ENCODE measurements around the gene TRPV6. TPM values are rescaled to one million over a fixed set of nuclear protein-coding genes. Genes with fewer than 3 reads are reported as not detected.

TRPV6 gene
- total and polyA plus RNA-seq, 4 experiments from 2014 or later: 0.09 TPM; not detected in 3

- peaks cover 0 to 2% (median 0%) of the 10 kb centered on the region in 8 donors for H3K9me3 Mint-ChIP-seq
- no peak overlapping the region for H3K4me3 Mint-ChIP-seq
- intact Hi-C loops (cut with micrococcal nuclease): no loop called here
- no peak overlapping the region for H3K27ac Mint-ChIP-seq
- no peaks in the 10 kb centered on the region for H3K27me3 ChIP-seq (ENCODE audit: insufficient read depth, low read length)
- no peaks in the 10 kb centered on the region for H3K36me3 Mint-ChIP-seq
- no peaks in the 10 kb centered on the region for H3K4me1 Mint-ChIP-seq
- no peak overlapping the region for H3K27ac ChIP-seq (ENCODE audit: low read depth, low read length)
- H3K27me3 Mint-ChIP-seq: peaks cover 9 to 14% of the 10 kb centered on the region in 2 donors
- POLR2A ChIA-PET (ENCODE audit: partially characterized antibody): no interaction called here
- CTCF ChIA-PET (ENCODE audit: partially characterized antibody): no interaction called here
- DNase-seq: no peak
- no peaks in the 10 kb centered on the region for H3K9me3 ChIP-seq (ENCODE audit: control insufficient read depth in 1 of 2, low read length in 2 of 2)
- H3K4me3 ChIP-seq (ENCODE audit: low read length in 2 of 2): no peak overlapping the region
- H3K4me1 ChIP-seq (ENCODE audit: insufficient read depth, low read length): no peaks in the 10 kb centered on the region
- no peaks in the 10 kb centered on the region for H3K36me3 ChIP-seq (ENCODE audit: insufficient read depth, low read length)
Measured at GRCh38 chr7:142897691-142898090, 12.1 kb upstream of the TRPV6 start.

GRCh38 chr7:142896741-142897379 lies 11.3 kb upstream of the TRPV6 start:
- Histone ChIP-seq H3K27me3 (ENCODE audit: insufficient read depth, low read length) (no peaks in the 10 kb centered on the region), H3K4me3 (ENCODE audit: low read length in 2 of 2) (no peak overlapping the region), H3K27ac (ENCODE audit: low read depth, low read length) (no peak overlapping the region), H3K4me1 (ENCODE audit: insufficient read depth, low read length) (no peaks in the 10 kb centered on the region), H3K9me3 (ENCODE audit: control insufficient read depth in 1 of 2, low read length in 2 of 2) (no peaks in the 10 kb centered on the region), H3K36me3 (ENCODE audit: insufficient read depth, low read length) (no peaks in the 10 kb centered on the region)
- ChIA-PET POLR2A (ENCODE audit: partially characterized antibody) (no interaction called here), CTCF (ENCODE audit: partially characterized antibody) (no interaction called here)
- peaks cover 0 to 2% (median 0%) of the 10 kb centered on the region in 8 donors for H3K9me3 Mint-ChIP-seq
- H3K27me3 Mint-ChIP-seq: peaks cover 9 to 14% of the 10 kb centered on the region in 2 donors
- H3K4me1 Mint-ChIP-seq: no peaks in the 10 kb centered on the region
- no peak overlapping the region for H3K4me3 Mint-ChIP-seq
- intact Hi-C loops (cut with micrococcal nuclease): no loop called here
- H3K27ac Mint-ChIP-seq: no peak overlapping the region
- no peaks in the 10 kb centered on the region for H3K36me3 Mint-ChIP-seq
- no peak for DNase-seq

- H3K9me3 ChIP-seq (ENCODE audit: control insufficient read depth in 1 of 2, low read length in 2 of 2): no peaks in the 10 kb centered on the region
- Mint-ChIP-seq H3K4me3 (no peak overlapping the region), H3K9me3 (peaks cover 0 to 2% (median 0%) of the 10 kb centered on the region in 8 donors), H3K27ac (no peak overlapping the region), H3K27me3 (peaks cover 6 to 14% of the 10 kb centered on the region in 2 donors), H3K4me1 (no peaks in the 10 kb centered on the region), H3K36me3 (no peaks in the 10 kb centered on the region)
- POLR2A ChIA-PET (ENCODE audit: partially characterized antibody): no interaction called here
- no peak overlapping the region for H3K27ac ChIP-seq (ENCODE audit: low read depth, low read length)
- no peaks in the 10 kb centered on the region for H3K4me1 ChIP-seq (ENCODE audit: insufficient read depth, low read length)
- H3K36me3 ChIP-seq (ENCODE audit: insufficient read depth, low read length): no peaks in the 10 kb centered on the region
- no peak for DNase-seq
- intact Hi-C loops (cut with micrococcal nuclease): no loop called here
- no peaks in the 10 kb centered on the region for H3K27me3 ChIP-seq (ENCODE audit: insufficient read depth, low read length)
- CTCF ChIA-PET (ENCODE audit: partially characterized antibody): no interaction called here
- H3K4me3 ChIP-seq (ENCODE audit: low read length in 2 of 2): no peak overlapping the region
Measured at GRCh38 chr7:142896151-142896550, 10.6 kb upstream of the TRPV6 start.

- no peaks in the 10 kb centered on the region for H3K36me3 Mint-ChIP-seq
- ChIA-PET CTCF (ENCODE audit: partially characterized antibody) (interaction anchor here (1.1 kb wide), 1 partner anchor 13 kb away, joined by 4 read pairs; no protein-coding TSS in a partner anchor), POLR2A (ENCODE audit: partially characterized antibody) (no interaction called here)
Measured at GRCh38 chr7:142894985-142895593, 9.5 kb upstream of the TRPV6 start.

GRCh38 chr7:142894112-142894984 lies 8.8 kb upstream of the TRPV6 start:
- Histone ChIP-seq H3K9me3 (ENCODE audit: control insufficient read depth in 1 of 2, low read length in 2 of 2) (no peaks in the 10 kb centered on the region), H3K27me3 (ENCODE audit: insufficient read depth, low read length) (no peaks in the 10 kb centered on the region), H3K27ac (ENCODE audit: low read depth, low read length) (no peak overlapping the region), H3K36me3 (ENCODE audit: insufficient read depth, low read length) (no peaks in the 10 kb centered on the region), H3K4me1 (ENCODE audit: insufficient read depth, low read length) (no peaks in the 10 kb centered on the region), H3K4me3 (ENCODE audit: low read length in 2 of 2) (no peak overlapping the region)
- Mint-ChIP-seq H3K4me3 (no peak overlapping the region), H3K27me3 (peaks cover 7 to 15% of the 10 kb centered on the region in 2 donors), H3K4me1 (peaks cover 0 to 1% (median 0%) of the 10 kb centered on the region in 4 donors), H3K36me3 (no peaks in the 10 kb centered on the region), H3K9me3 (peaks cover 0 to 2% (median 0%) of the 10 kb centered on the region in 8 donors), H3K27ac (peak overlapping the region in 1 of 7 donors; percentile 20)
- no peak for DNase-seq
- ChIA-PET POLR2A (ENCODE audit: partially characterized antibody) (no interaction called here), CTCF (ENCODE audit: partially characterized antibody) (interaction anchor here (0.6 to 1.1 kb wide), 3 partner anchors 13 to 523 kb away, joined by 3 to 4 read pairs (median 3); no protein-coding TSS in a partner anchor)
- intact Hi-C loops (cut with micrococcal nuclease): no loop called here

More at GRCh38 chr7:142894985-142895593, 9.5 kb upstream of the TRPV6 start:
- Mint-ChIP-seq H3K9me3 (peaks cover 0 to 2% (median 0%) of the 10 kb centered on the region in 8 donors), H3K4me1 (peaks cover 0 to 1% (median 0%) of the 10 kb centered on the region in 4 donors), H3K27me3 (peaks cover 6 to 17% of the 10 kb centered on the region in 2 donors), H3K4me3 (no peak overlapping the region), H3K27ac (no peak overlapping the region)
- intact Hi-C loops (cut with micrococcal nuclease): no loop called here
- no peak overlapping the region for H3K27ac ChIP-seq (ENCODE audit: low read depth, low read length)
- H3K36me3 ChIP-seq (ENCODE audit: insufficient read depth, low read length): no peaks in the 10 kb centered on the region
- DNase-seq: no peak
- H3K4me3 ChIP-seq (ENCODE audit: low read length in 2 of 2): no peak overlapping the region
- H3K27me3 ChIP-seq (ENCODE audit: insufficient read depth, low read length): no peaks in the 10 kb centered on the region
- no peaks in the 10 kb centered on the region for H3K4me1 ChIP-seq (ENCODE audit: insufficient read depth, low read length)
- H3K9me3 ChIP-seq (ENCODE audit: control insufficient read depth in 1 of 2, low read length in 2 of 2): no peaks in the 10 kb centered on the region

GRCh38 chr7:142892951-142893350 lies 7.4 kb upstream of the TRPV6 start:
- H3K27me3 Mint-ChIP-seq: peaks cover 6 to 15% of the 10 kb centered on the region in 2 donors
- CTCF ChIA-PET (ENCODE audit: partially characterized antibody): no interaction called here
- H3K9me3 ChIP-seq (ENCODE audit: control insufficient read depth in 1 of 2, low read length in 2 of 2): no peaks in the 10 kb centered on the region
- intact Hi-C loops (cut with micrococcal nuclease): no loop called here
- no peaks in the 10 kb centered on the region for H3K36me3 Mint-ChIP-seq
- no peak overlapping the region for H3K27ac ChIP-seq (ENCODE audit: low read depth, low read length)
- no peaks in the 10 kb centered on the region for H3K4me1 ChIP-seq (ENCODE audit: insufficient read depth, low read length)
- peaks cover 0 to 2% (median 0%) of the 10 kb centered on the region in 8 donors for H3K9me3 Mint-ChIP-seq
- H3K4me3 ChIP-seq (ENCODE audit: low read length in 2 of 2): no peak overlapping the region
- H3K4me3 Mint-ChIP-seq: no peak overlapping the region
- POLR2A ChIA-PET (ENCODE audit: partially characterized antibody): no interaction called here
- H3K27ac Mint-ChIP-seq: no peak overlapping the region
- peaks cover 0 to 1% (median 0%) of the 10 kb centered on the region in 4 donors for H3K4me1 Mint-ChIP-seq
- H3K27me3 ChIP-seq (ENCODE audit: insufficient read depth, low read length): no peaks in the 10 kb centered on the region
- DNase-seq: no peak
- no peaks in the 10 kb centered on the region for H3K36me3 ChIP-seq (ENCODE audit: insufficient read depth, low read length)

GRCh38 chr7:142891490-142892082 lies 6.0 kb upstream of the TRPV6 start:
- Histone ChIP-seq H3K9me3 (ENCODE audit: control insufficient read depth in 1 of 2, low read length in 2 of 2) (no peaks in the 10 kb centered on the region), H3K36me3 (ENCODE audit: insufficient read depth, low read length) (no peaks in the 10 kb centered on the region), H3K27ac (ENCODE audit: low read depth, low read length) (no peak overlapping the region), H3K27me3 (ENCODE audit: insufficient read depth, low read length) (no peaks in the 10 kb centered on the region), H3K4me1 (ENCODE audit: insufficient read depth, low read length) (no peaks in the 10 kb centered on the region), H3K4me3 (ENCODE audit: low read length in 2 of 2) (no peak overlapping the region)
- H3K27me3 Mint-ChIP-seq: peaks cover 8 to 16% of the 10 kb centered on the region in 2 donors
- no peak overlapping the region for H3K4me3 Mint-ChIP-seq
- ChIA-PET POLR2A (ENCODE audit: partially characterized antibody) (no interaction called here), CTCF (ENCODE audit: partially characterized antibody) (no interaction called here)
- DNase-seq: no peak
- H3K4me1 Mint-ChIP-seq: peaks cover 0 to 1% (median 0%) of the 10 kb centered on the region in 4 donors
- no peak overlapping the region for H3K27ac Mint-ChIP-seq
- H3K36me3 Mint-ChIP-seq: no peaks in the 10 kb centered on the region
- intact Hi-C loops (cut with micrococcal nuclease): no loop called here
- peaks cover 0 to 2% (median 0%) of the 10 kb centered on the region in 8 donors for H3K9me3 Mint-ChIP-seq
